Pons (tissue), 1 donor: ENCODE data around the gene MED27.

ENCODE experiments used
- DNase-seq: peaks from one replicate; pipeline ENCODE4 v3.0.0-alpha.2; 2016; ENCODE audit warnings: low spot score

MED27 gene

DNA sequence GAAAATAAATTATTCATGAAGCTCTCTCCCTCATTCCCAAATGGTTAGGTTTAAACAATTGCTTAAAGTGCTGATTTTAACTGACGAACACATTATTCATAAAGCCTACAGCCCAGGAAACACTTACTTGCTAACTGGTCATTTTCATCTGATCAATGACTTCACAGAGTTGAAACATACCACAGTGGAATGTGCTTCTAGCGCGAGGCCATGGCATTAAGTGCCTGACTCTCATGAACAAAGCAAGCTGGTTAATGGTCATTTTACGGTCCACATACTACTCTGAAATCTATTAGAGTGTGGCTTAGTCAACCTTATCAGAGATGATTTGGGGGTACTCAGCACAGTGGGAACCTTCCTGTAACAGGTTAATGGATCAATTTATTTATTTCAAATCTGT lies 114.6 kb downstream of the MED27 start:
- DNase-seq, result no peak

DNA sequence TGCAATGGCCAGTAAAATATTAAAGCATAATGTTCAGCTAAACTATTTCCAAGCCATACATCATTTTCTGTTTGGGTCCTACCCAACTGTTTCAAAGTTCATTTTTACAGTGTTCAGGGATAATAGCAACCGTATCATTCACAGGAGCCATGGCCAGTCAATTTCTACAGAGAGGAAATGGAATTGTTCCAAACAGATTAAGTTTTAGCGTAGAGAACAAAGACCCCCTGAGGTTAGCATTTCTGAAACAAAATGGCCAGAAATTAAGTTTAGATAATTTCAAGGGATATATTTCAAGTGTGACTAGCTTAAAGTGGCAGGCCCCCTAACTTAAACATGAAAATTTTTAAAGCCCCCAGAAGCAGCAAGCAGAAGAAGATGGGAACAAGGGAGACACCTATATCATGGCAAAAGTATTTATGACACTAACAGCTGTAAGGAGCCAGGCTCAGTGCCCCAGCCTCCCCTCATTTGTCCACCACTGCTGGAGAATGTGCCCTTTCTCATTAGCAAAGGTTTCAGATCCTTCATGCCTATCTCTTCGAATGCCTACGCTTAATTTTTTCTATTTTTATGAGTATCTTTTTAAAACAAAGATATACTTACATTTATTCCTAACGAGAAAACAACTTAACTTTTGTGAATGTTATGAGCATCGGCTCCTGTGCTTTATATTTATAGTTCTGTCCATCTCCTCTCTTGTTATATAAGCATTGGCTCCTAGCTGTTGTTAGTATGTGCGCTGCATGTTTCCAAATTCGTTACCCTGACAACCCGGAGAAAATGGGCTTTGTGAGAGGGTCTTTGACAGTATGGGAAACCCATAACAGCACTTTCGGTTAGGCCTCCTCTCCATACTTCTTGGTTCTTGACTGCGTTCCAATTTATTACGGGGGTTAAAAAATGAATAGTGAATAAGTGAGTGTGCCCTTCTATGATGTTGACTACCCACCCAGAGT lies 116.3 kb downstream of the MED27 start:
- DNase-seq, result no peak

DNA sequence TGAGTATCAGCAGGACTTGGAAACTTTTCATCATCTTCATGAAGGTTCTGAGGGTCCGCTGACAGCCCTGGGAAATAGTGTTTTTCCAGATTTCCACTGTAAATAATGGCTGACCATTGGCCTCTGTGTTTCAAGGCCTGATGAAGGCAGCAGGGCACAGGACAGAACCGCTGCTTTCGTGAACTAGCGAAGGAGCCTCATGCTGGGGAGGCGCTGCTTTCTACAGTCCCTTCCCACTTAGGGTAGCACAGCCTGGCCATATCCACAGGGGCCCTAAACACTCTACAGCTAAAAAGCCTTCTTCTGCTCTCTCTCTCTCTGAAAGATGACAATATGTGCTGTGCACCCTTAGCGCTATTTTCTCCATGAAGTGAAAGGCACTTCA lies 118.2 kb downstream of the MED27 start:
- no peak for DNase-seq

DNA sequence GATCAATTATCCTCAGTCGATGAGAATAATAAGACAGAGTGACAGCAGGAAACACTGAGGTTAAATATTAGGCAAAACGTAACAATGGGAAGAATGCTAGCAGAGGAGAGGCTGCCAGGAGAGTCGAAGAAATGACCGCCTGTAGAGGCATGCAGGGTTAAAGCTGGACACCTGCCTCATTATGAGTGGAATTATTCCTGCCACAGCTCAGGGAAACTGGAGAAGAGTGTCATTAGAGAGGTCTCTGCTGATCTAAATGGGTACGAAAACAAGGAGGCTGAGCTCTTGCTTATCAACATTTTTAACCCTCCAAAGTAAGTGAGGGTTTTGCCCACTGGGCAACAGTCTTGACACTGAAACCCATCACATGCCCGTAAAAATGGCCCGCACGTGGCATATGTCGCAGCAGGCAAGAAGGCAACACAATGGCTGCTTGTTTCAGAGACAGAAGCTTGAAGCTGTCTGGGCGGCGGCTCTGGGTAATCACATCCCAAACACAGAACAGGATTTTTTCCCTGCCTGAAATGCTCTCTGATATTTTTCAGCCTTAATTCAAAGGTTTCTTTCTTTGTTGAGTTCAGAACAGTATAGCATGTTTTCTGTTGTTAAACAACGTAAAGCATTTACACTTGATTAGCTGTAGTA lies 118.7 kb downstream of the MED27 start:
- peak; percentile 94 for DNase-seq

DNA sequence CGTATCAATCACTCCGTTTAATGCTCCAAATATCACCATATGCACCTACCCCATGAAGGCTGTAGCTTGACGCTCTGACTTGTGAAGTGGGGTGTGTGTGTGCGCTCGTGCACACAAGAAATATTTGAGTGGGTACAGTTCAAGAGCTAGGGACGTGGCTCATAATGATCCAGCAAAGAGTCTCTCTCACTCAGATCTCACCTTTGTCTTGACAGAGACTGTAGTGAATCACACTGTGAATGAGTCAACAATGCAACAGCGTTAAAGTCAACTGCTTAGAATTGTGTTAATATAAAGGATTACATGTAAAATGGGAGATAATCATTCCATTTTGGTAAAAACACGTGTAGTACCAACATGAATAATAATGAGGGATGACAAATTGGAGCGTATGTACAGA lies 119.4 kb downstream of the MED27 start:
- DNase-seq, result peak; percentile 60

DNA sequence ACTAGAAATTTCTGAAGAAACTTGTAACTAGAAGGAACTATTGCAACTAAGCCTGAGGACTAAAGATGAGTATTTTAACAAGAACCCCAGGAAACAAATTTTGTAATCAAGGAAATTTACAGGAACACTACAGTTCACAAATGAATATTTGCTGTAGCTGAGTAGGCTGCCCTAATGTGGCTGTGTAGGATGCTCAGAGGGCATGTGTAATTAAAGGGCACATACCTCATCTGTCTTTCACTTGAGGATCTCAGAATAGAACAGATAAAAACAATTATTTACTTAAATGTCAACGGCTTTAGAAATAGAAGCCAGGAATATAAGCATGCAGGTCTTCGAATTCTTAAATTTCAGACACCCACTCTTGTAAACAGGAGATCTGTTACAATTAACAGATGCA lies 119.8 kb downstream of the MED27 start:
- DNase-seq, result no peak

DNA sequence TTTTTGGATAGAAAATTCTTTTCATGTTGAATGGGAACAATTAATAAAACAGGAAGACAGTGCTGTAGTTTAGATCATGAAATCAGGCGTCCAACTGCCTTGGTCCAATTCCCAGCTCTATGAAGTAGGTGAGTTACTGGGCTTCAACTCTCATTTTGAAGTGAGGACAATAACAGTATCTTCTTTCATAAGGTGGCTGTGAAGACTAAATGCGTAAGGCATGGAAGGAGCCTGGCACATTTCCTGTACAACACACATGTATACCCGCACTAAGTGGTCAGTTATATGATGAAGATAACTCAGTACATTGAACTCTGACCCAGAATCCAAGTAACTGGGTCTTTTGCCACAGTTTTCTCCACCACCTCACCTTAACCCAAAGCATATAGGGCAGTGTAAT lies 120.6 kb downstream of the MED27 start:
- no peak for DNase-seq

DNA sequence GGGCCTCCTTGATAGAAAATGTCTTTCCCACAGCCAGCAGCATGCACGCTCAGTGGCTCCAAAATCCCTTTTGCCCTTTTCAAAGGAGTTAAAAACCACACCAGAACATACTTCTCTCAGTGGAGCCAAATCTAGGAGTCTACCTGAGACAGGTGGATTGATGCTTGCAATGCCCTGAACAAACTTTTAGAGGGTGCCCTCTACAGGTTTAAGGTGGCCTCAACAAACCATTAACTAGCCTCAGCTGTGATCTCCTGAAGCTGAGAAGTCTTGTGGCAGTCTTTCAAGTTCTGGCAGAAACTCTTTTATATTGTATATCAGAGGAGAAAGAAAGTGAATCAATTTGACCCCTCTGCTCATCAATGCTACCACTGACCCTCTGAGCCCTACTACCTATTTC lies 125.4 kb downstream of the MED27 start:
- DNase-seq, result no peak

DNA sequence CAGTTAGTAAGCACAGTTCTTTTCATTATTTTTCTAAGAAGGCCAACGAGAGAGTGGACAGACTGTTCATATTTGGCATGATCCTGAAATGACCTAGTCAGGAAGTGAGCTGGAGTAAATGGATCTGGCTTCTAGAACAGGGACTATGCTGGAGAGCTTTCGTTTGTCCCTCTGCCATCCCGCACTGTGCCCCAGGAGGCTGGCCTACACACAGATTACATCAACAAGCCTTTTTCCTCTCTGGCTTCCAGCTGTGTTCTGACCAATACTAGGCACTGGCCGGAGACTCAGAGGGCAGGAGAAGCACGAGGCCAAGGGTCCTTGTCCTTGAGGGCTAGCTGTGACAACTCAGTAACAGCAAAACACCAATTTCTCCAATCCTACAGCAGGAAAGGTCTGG lies 127.8 kb downstream of the MED27 start:
- DNase-seq, result peak; percentile 85

DNA sequence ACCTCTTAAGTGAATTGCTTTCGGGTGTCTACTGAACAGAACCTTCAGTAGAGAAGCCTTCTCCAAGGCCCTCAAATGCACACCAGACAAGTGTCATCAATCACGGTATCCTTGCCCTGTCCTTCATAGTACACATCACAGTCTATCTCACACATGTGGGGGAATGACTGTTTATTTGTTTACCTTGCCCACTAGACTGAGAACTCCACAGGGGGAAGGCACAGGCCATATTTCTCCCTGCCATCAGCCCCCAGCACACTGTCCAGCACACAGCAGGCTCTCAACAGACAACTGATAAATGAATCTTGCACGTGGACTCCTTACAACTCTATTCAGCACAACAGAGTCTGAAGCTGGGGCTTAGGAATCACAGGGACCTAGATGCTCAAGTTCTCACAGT lies 128.5 kb downstream of the MED27 start:
- no peak for DNase-seq

DNA sequence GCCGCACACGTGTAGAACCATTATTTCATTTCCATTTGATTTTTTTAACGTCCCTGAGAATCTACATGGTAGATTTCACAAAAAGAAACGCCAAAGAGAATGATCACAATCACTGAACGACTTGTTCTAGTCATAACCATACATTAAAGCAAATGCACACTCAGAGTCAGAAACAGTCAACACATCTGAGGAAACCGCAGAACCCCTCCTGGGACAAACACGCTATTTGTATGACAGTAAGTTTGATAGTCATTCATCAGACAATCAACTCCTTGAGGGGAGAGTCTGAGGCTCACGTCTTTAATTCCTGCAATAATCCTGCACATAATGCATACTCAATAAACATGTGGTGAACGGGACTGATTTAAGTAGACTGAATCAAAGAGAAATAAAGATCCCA lies 129.2 kb downstream of the MED27 start:
- DNase-seq, result no peak

DNA sequence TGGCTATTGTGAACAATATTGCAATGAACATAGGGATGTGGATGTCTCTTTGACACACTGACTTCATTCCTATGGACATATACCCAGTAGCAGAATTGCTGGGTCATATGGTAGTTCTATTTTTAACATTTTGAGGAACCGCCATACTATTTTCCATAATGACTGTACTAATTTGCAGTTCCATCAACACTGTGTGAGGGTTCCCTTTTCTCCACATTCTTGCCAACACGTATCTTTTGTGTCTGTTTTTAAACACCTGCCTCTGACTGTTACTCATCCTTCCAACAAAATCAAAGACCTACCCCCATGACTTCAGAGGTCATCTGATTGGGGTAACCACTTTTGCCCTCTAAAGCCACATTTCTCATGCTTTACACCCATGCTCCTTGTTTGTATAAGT lies 133.5 kb downstream of the MED27 start:
- DNase-seq, result no peak

DNA sequence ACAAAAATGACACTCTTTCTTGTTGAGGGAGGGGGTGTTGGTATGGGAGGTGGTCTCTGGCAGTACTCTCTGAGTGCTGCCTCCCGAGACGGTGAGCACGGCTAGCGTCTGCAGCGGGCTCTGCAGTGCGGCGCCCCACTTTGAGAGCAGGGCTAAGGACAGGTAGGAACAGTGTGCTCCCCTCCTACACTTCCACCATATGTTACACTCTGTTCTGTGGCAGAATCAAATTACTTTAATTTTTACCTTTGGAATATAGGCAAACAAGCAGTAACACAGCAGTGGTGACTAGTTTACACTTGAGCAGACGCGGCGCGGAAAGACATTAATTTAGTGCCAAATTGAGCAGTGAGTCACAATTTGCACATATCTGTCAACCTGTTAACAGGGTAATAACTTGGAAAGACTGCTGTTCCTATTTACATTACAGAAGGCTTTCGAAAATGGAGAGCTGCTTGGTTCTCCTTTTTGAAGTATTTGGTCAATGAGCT lies 136.3 kb downstream of the MED27 start:
- DNase-seq, result no peak

DNA sequence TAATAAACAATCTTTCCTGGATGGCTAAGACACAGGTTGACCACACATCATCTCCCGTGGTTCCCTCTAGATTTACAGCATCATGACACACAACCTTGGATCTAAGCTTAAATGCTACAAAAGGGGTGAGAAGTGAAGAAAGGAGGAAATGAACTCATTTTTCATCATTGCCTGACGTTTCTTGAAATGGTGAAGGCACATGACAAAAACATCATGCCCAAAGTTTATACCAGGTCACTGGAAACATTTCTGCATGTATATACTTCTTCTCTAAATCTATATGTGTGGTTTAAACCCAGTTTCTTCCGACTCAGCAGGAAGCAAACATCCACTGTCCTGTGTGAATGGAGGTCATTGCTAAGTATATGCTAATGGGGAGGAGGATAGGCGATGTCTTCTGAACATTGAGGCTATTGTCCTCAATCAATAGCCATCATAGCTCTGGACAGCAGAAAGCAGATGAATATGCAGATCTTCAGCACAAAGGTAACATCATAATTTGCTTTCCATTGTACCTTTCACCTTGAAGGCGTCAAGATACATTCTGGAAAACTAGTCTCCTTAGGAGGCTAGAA lies 137.4 kb downstream of the MED27 start:
- DNase-seq, result peak; percentile 80

DNA sequence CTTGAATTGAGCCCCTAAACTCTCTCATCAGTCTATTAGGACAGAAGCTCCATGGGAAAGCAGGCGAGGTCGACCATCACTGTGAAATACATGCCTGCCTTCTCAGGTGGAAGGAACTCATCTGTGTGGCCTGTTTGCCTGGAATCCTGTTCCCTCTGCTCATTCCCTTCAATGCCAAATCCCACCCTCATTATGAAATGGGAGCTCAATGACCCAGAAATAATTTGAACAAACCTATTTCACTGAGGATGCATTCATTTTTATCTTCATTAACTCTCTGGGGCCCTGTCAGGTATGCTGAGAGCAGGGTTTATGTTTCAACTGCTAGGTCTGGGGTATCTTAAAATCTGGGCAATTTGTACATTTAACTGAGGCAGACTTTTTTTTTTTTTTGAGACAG lies 142.2 kb downstream of the MED27 start:
- DNase-seq, result no peak

DNA sequence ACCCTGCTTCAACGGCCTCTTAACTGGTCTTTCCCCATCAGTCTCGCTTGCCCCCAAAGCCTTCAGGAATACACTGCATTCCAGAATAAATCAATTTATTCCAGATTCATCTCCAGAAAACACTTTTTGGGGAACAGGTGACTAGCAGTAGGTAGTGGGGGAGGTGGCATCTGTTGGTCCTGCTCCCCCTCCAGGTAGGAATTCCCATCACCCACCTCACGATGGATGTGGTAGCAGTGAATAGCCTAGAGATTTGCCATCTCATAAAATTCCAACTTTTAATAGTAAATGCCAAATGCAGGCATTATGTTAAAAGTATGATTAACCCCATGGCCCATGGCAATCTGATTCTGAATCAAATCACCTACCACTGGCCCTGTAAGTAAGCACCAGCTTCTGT lies 142.7 kb downstream of the MED27 start:
- no peak for DNase-seq

DNA sequence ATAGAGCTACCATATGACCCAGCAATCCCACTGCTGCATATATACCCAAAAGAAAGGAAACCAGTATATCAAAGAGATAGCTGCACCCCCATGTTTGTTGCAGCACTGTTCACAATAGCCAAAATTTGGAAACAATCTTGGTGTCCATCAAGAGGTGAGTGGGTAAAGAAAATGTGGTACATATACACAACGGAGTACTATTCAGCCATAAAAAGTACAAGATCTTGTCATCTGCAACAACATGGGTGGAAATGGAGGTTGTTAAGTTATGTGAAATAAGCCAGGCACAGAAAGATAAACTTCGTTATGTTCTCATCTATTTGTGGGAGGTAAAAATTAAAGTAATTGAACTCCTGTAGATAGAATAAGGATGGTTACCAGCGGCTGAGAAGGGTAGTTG lies 145.0 kb downstream of the MED27 start:
- no peak for DNase-seq

DNA sequence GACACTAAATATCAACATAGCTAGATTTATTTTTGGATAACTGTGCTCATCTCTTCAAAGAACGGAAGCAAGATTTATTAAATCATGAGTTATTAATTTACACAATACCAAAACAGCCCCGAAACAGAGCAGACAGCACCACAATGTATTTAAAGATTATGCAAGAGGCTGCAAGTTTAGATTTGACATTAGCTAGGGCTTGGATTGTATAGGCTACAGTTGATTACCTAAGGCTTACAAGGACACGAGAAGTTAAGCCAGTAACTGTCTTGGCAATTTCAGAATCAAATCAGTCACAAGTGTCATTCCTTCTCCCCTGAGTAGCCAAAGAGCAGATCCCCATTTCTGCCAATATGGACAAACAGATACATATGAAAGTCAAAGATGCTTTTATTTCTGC lies 152.6 kb downstream of the MED27 start:
- DNase-seq, result no peak

DNA sequence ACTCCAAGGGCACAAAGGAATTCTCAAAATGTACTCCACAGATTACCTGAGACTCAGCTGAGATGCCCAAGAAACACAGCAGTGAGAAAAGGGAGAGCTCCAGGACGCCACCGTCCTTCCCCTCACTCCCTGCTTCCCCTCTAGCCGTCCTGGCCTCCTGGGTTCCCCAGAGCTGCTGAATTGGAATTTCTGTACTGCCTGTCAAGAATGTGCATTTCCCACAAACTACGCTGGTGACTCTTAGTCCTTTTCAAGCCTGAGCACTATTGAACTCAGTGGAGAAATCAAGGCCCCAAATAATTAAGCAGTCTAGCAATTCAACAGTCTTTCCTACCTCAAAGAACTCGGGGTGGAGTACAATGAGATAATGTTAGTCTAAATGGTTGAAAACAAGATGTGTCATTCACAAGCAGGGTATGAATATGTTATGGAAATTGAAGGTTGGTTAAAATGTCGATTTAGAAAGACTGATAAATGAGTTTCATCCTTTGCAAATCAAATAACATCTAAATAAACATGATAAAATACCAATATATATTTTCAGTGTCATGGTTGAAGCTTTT lies 153.2 kb downstream of the MED27 start:
- DNase-seq, result no peak

DNA sequence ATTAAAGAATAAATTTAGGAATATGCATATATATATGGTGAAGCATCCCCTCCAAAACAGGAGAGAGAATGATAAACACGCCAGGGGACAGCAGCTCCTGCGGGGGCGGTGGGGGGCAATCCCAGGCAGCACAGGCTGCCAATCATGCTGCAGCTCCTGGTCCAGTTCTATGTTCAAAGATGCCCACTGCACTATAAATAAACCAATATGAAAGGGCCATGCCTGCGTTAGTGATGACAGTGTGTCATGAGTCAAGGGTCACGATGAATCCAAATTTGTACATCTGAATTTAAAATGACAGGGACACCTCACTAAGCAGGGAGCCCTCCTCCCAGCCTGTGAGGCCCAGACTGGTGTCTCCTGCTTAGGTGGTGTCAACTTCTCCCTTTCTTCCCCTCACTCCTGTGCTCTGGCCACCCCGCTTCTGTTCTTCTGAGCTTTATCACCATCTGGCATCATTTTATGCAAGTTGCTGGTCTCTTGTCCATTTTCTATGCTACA lies 153.9 kb downstream of the MED27 start:
- DNase-seq, result no peak

DNA sequence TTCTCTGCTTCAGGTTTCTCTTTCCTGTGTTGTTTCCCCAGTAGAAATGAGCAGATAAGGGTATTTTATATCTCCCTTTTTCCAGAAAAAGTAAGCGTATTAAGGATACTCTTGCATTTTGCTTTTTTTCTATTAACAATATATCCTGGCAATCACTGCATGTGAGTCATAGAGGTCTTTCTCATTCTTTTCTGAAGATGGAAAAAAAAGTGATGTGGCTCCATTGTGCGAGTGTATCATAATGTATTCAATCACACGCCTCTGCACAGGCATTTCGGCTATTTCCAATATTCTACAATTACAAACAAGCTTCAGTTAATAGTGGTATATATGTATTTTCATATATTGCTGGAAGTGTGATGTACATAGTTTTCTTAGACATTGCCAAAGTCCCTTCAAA lies 155.9 kb downstream of the MED27 start:
- no peak for DNase-seq

DNA sequence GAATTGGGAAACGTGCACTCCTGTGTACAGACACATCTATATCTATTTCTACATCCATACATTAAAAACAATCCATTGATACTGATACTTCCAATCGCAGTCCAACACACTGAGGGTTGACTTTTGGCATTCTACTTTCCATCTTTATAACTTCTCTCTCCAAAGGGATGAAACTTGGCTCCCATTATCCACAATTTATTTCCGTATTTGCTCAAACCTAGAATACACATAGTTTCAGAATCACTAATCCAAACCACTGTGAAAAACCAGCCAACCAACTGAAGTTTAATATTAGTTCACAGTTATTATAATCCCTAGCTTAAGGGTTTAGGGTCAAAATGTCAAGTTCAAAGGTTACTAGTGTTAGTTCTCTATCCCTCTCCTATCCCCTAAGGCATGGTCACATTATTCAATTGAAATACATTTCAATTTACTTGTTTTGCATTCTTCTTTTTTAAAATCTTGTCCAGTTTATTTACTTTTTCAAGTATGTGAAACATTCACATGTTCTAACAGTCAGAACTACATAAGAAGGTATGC lies 156.5 kb downstream of the MED27 start:
- no peak for DNase-seq
